ENCODE measurements around the gene DLGAP3.
"Not testable (repeated sequence)": the region's sequence is repeated elsewhere in the genome, so short reads cannot be mapped to it uniquely, and the experiment has no call there.

GRCh38 chr1:34967672-34968071, 38.2 kb upstream of the DLGAP3 start:
- not testable (repeated sequence) for TF ChIP-seq POLR2A (IDR thresholded peaks at IDR 0.05; ENCODE audit: low read length); GATA1 (IDR thresholded peaks at IDR 0.05; ENCODE audit: low read depth, low read length)

Measured in erythroblast (primary cell).